ENCODE data around the gene CRISPLD2. TPM values are rescaled to one million over a fixed set of nuclear protein-coding genes. Genes with fewer than 3 reads are reported as not detected.
"Not testable (repeated sequence)": the region's sequence is repeated elsewhere in the genome, so short reads cannot be mapped to it uniquely, and the experiment has no call there.

Gene CRISPLD2
- total RNA-seq, 4 donors from 2014 or later: 54.9 to 109 (median 63.4) TPM

GRCh38 chr16:84849751-84850150, 30.0 kb downstream of the CRISPLD2 start:
- TF ChIP-seq EP300 (IDR thresholded peaks at IDR 0.05) (no peak), POLR2A (IDR thresholded peaks at IDR 0.05) (no peak), CTCF (IDR thresholded peaks at IDR 0.05) (no peak), POLR2AphosphoS5 (IDR thresholded peaks at IDR 0.05) (no peak)
- WGBS: 91% methylated on average over 6 of the region's 6 CpGs
- H3K27ac ChIP-seq: no peak overlapping the region
- H3K36me3 ChIP-seq: peaks cover 64% of the 10 kb centered on the region
- H3K27me3 ChIP-seq: no peaks in the 10 kb centered on the region
- no peak for DNase-seq (ENCODE audit: low spot score in 2 of 2)
- H3K4me3 ChIP-seq: no peak overlapping the region
- no peaks in the 10 kb centered on the region for H3K9me3 ChIP-seq
- no peaks in the 10 kb centered on the region for H3K4me1 ChIP-seq

- H3K9me3 ChIP-seq: no peaks in the 10 kb centered on the region
- TF ChIP-seq POLR2AphosphoS5 (IDR thresholded peaks at IDR 0.05) (no peak), CTCF (IDR thresholded peaks at IDR 0.05) (no peak), EP300 (IDR thresholded peaks at IDR 0.05) (no peak), POLR2A (IDR thresholded peaks at IDR 0.05) (no peak)
- H3K27me3 ChIP-seq: no peaks in the 10 kb centered on the region
- H3K27ac ChIP-seq: no peak overlapping the region
- peaks cover 70% of the 10 kb centered on the region for H3K36me3 ChIP-seq
- H3K4me1 ChIP-seq: no peaks in the 10 kb centered on the region
- 100% methylated on average over 6 of the region's 6 CpGs for WGBS
- H3K4me3 ChIP-seq: no peak overlapping the region
- no peak for DNase-seq (ENCODE audit: low spot score in 2 of 2)
Measured at GRCh38 chr16:84850714-84851113, 30.9 kb downstream of the CRISPLD2 start.

- no peaks in the 10 kb centered on the region for H3K27me3 ChIP-seq
- no peak overlapping the region for H3K27ac ChIP-seq
- H3K36me3 ChIP-seq: peaks cover 77% of the 10 kb centered on the region
- no peaks in the 10 kb centered on the region for H3K4me1 ChIP-seq
- H3K4me3 ChIP-seq: no peak overlapping the region
- DNase-seq (ENCODE audit: low spot score in 2 of 2): no peak
- no peaks in the 10 kb centered on the region for H3K9me3 ChIP-seq
- 83% methylated on average over 18 of the region's 18 CpGs for WGBS
- TF ChIP-seq EP300 (IDR thresholded peaks at IDR 0.05) (no peak), POLR2A (IDR thresholded peaks at IDR 0.05) (no peak), CTCF (IDR thresholded peaks at IDR 0.05) (no peak), POLR2AphosphoS5 (IDR thresholded peaks at IDR 0.05) (no peak)
Measured at GRCh38 chr16:84851192-84852127, 31.7 kb downstream of the CRISPLD2 start.

- H3K4me3 ChIP-seq: no peak overlapping the region
- WGBS: 76% methylated on average over 14 of the region's 16 CpGs
- H3K36me3 ChIP-seq: peaks cover 81% of the 10 kb centered on the region
- H3K4me1 ChIP-seq: no peaks in the 10 kb centered on the region
- no peak overlapping the region for H3K27ac ChIP-seq
- H3K27me3 ChIP-seq: no peaks in the 10 kb centered on the region
- DNase-seq (ENCODE audit: low spot score in 2 of 2): no peak
- TF ChIP-seq POLR2A (IDR thresholded peaks at IDR 0.05): no peak
- TF ChIP-seq POLR2AphosphoS5 (IDR thresholded peaks at IDR 0.05): no peak
- no peak for TF ChIP-seq EP300 (IDR thresholded peaks at IDR 0.05)
- TF ChIP-seq CTCF (IDR thresholded peaks at IDR 0.05): no peak
- no peaks in the 10 kb centered on the region for H3K9me3 ChIP-seq
Measured at GRCh38 chr16:84853534-84853933, 33.7 kb downstream of the CRISPLD2 start.

- no peak overlapping the region for H3K4me3 ChIP-seq
- TF ChIP-seq POLR2AphosphoS5 (IDR thresholded peaks at IDR 0.05) (no peak), POLR2A (IDR thresholded peaks at IDR 0.05) (no peak), EP300 (IDR thresholded peaks at IDR 0.05) (no peak), CTCF (IDR thresholded peaks at IDR 0.05) (no peak)
- WGBS: 92% methylated on average over 9 of the region's 11 CpGs
- no peak for DNase-seq (ENCODE audit: low spot score in 2 of 2)
- no peak overlapping the region for H3K27ac ChIP-seq
- no peaks in the 10 kb centered on the region for H3K4me1 ChIP-seq
- no peaks in the 10 kb centered on the region for H3K27me3 ChIP-seq
- H3K36me3 ChIP-seq: peaks cover 83% of the 10 kb centered on the region
- H3K9me3 ChIP-seq: peaks cover 5% of the 10 kb centered on the region
Measured at GRCh38 chr16:84854759-84855158, 35.0 kb downstream of the CRISPLD2 start.

- 82% methylated on average over 4 of the region's 4 CpGs for WGBS
- H3K36me3 ChIP-seq: peaks cover 86% of the 10 kb centered on the region
- not testable (repeated sequence) for H3K4me1 ChIP-seq
Measured at GRCh38 chr16:84855435-84856202, 35.8 kb downstream of the CRISPLD2 start.

GRCh38 chr16:84856203-84856581, 36.4 kb downstream of the CRISPLD2 start:
- H3K4me1 ChIP-seq; H3K27me3 ChIP-seq; DNase-seq (ENCODE audit: low spot score in 2 of 2); H3K4me3 ChIP-seq; H3K27ac ChIP-seq: not testable (repeated sequence)
- H3K9me3 ChIP-seq: peaks cover 10% of the 10 kb centered on the region
- peaks cover 85% of the 10 kb centered on the region for H3K36me3 ChIP-seq
- WGBS: 83% methylated on average over 3 of the region's 3 CpGs

More at GRCh38 chr16:84855435-84856202, 35.8 kb downstream of the CRISPLD2 start:
- H3K27me3 ChIP-seq; DNase-seq (ENCODE audit: low spot score in 2 of 2); H3K27ac ChIP-seq; H3K4me3 ChIP-seq: not testable (repeated sequence)
- H3K9me3 ChIP-seq: peaks cover 10% of the 10 kb centered on the region

Data from suprapubic skin (tissue), 4 donors.